HepG2 (cell line): ENCODE measurements around the gene P3H2. TPM values are rescaled to one million over a fixed set of nuclear protein-coding genes. Genes with fewer than 3 reads are reported as not detected.

ENCODE experiments used
- ATAC-seq: fragments of 200-7000 bp; cut with Tn5 transposase; 3 replicates; pipeline ENCODE4 v1.9.1; 2020; ENCODE audit warnings: mild to moderate bottlenecking, moderate library complexity
- BruUV-seq: library from RNA; stranded (reverse); fragments of 400-500 nt; replicated peaks from 2 replicates; lab custom pipeline; 2021; lab: Mats Ljungman, UMichigan
- CTCF ChIA-PET: fragments of 300-600 bp; formaldehyde crosslinking; extraction: SDS; loops from one replicate; lab custom pipeline; 2021; ENCODE audit warnings: low total read pairs, inconsistent platforms, low intra/inter-chr PET ratio; lab: Yijun Ruan, JAX
- POLR2A ChIA-PET: fragments of 350-600 bp; sonication (Branson Sonifier 250); formaldehyde crosslinking; loops from one replicate; lab custom pipeline; 2020; ENCODE audit warnings: antibody characterized with exemption, inconsistent platforms; lab: Yijun Ruan, JAX
- DNase-seq: peaks from one replicate; pipeline ENCODE4 v3.0.0-alpha.2; 2015; ENCODE audit warnings: low spot score
- FAIRE-seq: peaks from 3 replicates; lab custom pipeline; 2011; peaks lifted over from hg19 to GRCh38; lab: Jason Lieb, UNC
- H2AFZ ChIP-seq: one replicate; pipeline ENCODE4 v1.6.1; 2011; ENCODE audit warnings: low read length, inconsistent platforms
- H3K27ac ChIP-seq: fragments of 300-600 bp; 3 replicates; pipeline ENCODE4 v1.8.0; 2011; ENCODE audit warnings: mixed run types, mild to moderate bottlenecking, mixed read lengths, low read length, inconsistent platforms; ENCODE audit not compliant: insufficient read depth; ENCODE audit errors: extremely low read length
- H3K27me3 ChIP-seq, 2 experiments: fragments of 200-600 bp in 1 of 2; 2 replicates in 1 of 2; 3 replicates in 1 of 2; pipeline versions ENCODE4 v1.6.0 to v1.8.0; 2011; ENCODE audit warnings: low read length in 2 of 2, mild to moderate bottlenecking in 2 of 2, moderate library complexity in 2 of 2, inconsistent platforms in 1 of 2; ENCODE audit not compliant: insufficient read depth in 2 of 2, control insufficient read depth in 1 of 2
- H3K36me3 ChIP-seq, 2 experiments: fragments of 200-600 bp in 1 of 2; replicated peaks in 1 of 2; 2 replicates in 1 of 2; 3 replicates in 1 of 2; pipeline versions ENCODE4 v1.5.1 to v1.8.0; 2011; ENCODE audit warnings: low read length in 2 of 2, inconsistent platforms in 1 of 2; ENCODE audit not compliant: insufficient read depth in 2 of 2, control insufficient read depth in 1 of 2
- H3K4me1 ChIP-seq: 2 replicates; pipeline ENCODE4 v1.5.1; 2012; ENCODE audit warnings: low read length, inconsistent platforms; ENCODE audit not compliant: insufficient read depth
- H3K4me2 ChIP-seq: 2 replicates; pipeline ENCODE4 v1.6.0; 2011; ENCODE audit warnings: low read depth, low read length, inconsistent platforms
- H3K4me3 ChIP-seq, 3 experiments: fragments of 200-600 bp in 1 of 3; sonication (generic), shearing (Covaris generic) in 1 of 3; replicated peaks in 1 of 3; 2 replicates each; pipeline ENCODE4 v1.5.1; 2011 to 2016; ENCODE audit warnings: low read length in 3 of 3, inconsistent platforms in 2 of 3, low read depth in 2 of 3, mild to moderate bottlenecking in 2 of 3, control low read depth in 1 of 3, mixed read lengths in 1 of 3; ENCODE audit not compliant: insufficient read depth in 1 of 3
- H3K79me2 ChIP-seq: one replicate; pipeline ENCODE4 v1.6.1; 2011; ENCODE audit warnings: low read length, inconsistent platforms; ENCODE audit not compliant: insufficient read depth
- H3K9ac ChIP-seq: 2 replicates; pipeline ENCODE4 v1.6.0; 2011; ENCODE audit warnings: mild to moderate bottlenecking, low read depth, low read length, inconsistent platforms; ENCODE audit not compliant: insufficient read depth
- H3K9me3 ChIP-seq: 2 replicates; pipeline ENCODE4 v1.5.1; 2012; ENCODE audit warnings: mild to moderate bottlenecking, low read length
- H4K20me1 ChIP-seq: 2 replicates; pipeline ENCODE4 v1.6.0; 2011; ENCODE audit warnings: inconsistent platforms, mild to moderate bottlenecking, low read length, moderate library complexity; ENCODE audit not compliant: insufficient read depth
- MTF2 ChIP-seq: sonication (generic); formaldehyde crosslinking; IDR thresholded peaks from 2 replicates; pipeline ENCODE4 v1.5.0; 2020; ENCODE audit warnings: missing genetic modification reagents, borderline replicate concordance
- NONO ChIP-seq, 2 experiments: fragments of 450-650 bp in 1 of 2; sonication (generic) in 1 of 2; formaldehyde crosslinking in 1 of 2; IDR thresholded peaks in 1 of 2; conservative IDR thresholded peaks in 1 of 2; 2 replicates each; pipeline versions ENCODE4 v1.6.1 to v1.8.0; 2017 to 2022; ENCODE audit warnings: mild to moderate bottlenecking in 1 of 2, missing genetic modification reagents in 1 of 2, moderate library complexity in 1 of 2
- RNF219 ChIP-seq: sonication (generic); formaldehyde crosslinking; IDR thresholded peaks from 2 replicates; pipeline ENCODE4 v1.5.0; 2020; ENCODE audit warnings: mild to moderate bottlenecking, missing genetic modification reagents
- TRIM24 ChIP-seq: sonication (generic); formaldehyde crosslinking; IDR thresholded peaks from 2 replicates; pipeline ENCODE4 v1.8.0; 2022; ENCODE audit warnings: mild to moderate bottlenecking, missing genetic modification reagents
- ZC3H13 ChIP-seq: sonication (generic); formaldehyde crosslinking; IDR thresholded peaks from 2 replicates; pipeline ENCODE4 v1.8.1; 2023; ENCODE audit warnings: mild to moderate bottlenecking, missing genetic modification reagents, moderate library complexity
- ZFAT ChIP-seq: sonication (generic); formaldehyde crosslinking; conservative IDR thresholded peaks from 2 replicates; pipeline ENCODE4 v1.8.1; 2023; ENCODE audit warnings: missing genetic modification reagents, inconsistent platforms
- ZNF160 ChIP-seq: sonication (generic); formaldehyde crosslinking; IDR thresholded peaks from 2 replicates; pipeline ENCODE4 v1.8.0; 2022; ENCODE audit warnings: mild to moderate bottlenecking, inconsistent platforms, missing genetic modification reagents
- ZNF468 ChIP-seq: sonication (generic); formaldehyde crosslinking; IDR thresholded peaks from 2 replicates; pipeline ENCODE4 v1.8.0; 2022; ENCODE audit warnings: mild to moderate bottlenecking, moderate library complexity, missing genetic modification reagents
- ZSCAN9 ChIP-seq: IDR thresholded peaks from 2 replicates; pipeline ENCODE4 v1.6.1; 2016; ENCODE audit warnings: borderline replicate concordance
- WGBS: methylation state at CpG from one replicate; pipeline ENCODE4 v1.1.6; 2017; ENCODE audit warnings: low lambda C conversion rate; 5-methylcytosine and 5-hydroxymethylcytosine counted together
- in situ Hi-C: cut with HindIII; loops from 2 replicates; pipeline ENCODE4 v1.10.0; 2017; ENCODE audit warnings: low pct_unique_long_range_greater_than_20kb; ENCODE audit not compliant: extremely low pct_ligation_motif_present
- intact Hi-C: fragments of 100-400 bp; cut with micrococcal nuclease; formaldehyde crosslinking; loops from one replicate; pipeline ENCODE4 v1.10.0; 2022; ENCODE audit not compliant: unreplicated experiment
- polyA plus RNA-seq, 8 experiments: library from polyadenylated mRNA; depleted of rRNA in 3 of 8; stranded (reverse) in 7 of 8; unstranded in 1 of 8; fragments of >200 nt; fragmentation: Illumina TruSeq in 4 of 8; extraction: Trizol in 4 of 8; gene quantifications; 2 replicates each; pipeline versions ENCODE4 v1.2.1 to v1.2.3, GENCODE V29; 2011 to 2016; ENCODE audit warnings: low read depth in 4 of 8, missing spikeins in 1 of 8, mixed read lengths in 1 of 8; ENCODE audit not compliant: insufficient read depth in 1 of 8
- total RNA-seq, 5 experiments: library from RNA; depleted of rRNA; stranded (reverse); fragments of >200 nt; fragmentation: Illumina TruSeq; extraction: Trizol; gene quantifications; 2 replicates each; pipeline ENCODE4 v1.2.3, GENCODE V29; 2016; ENCODE audit warnings: low read depth in 1 of 5
- TF ChIP-seq, protein P1 (sequence below): sonication (generic); formaldehyde crosslinking; IDR thresholded peaks from 2 replicates; pipeline ENCODE4 v1.4.0; 2020; ENCODE audit warnings: low read depth, mild to moderate bottlenecking, missing genetic modification reagents

The P3H2 gene
- total and polyA plus RNA-seq, 2 of the 13 experiments (the other 11 are each of a cell fraction or from before 2014, with no cell fraction given) = not detected

GRCh38 chr3:190019844-190020243 lies 100.9 kb downstream of the P3H2 start:
- WGBS = 34% methylated on average over 2 of the region's 2 CpGs
- Histone ChIP-seq H3K4me1 (no peaks in the 10 kb centered on the region), H3K9ac (no peak overlapping the region), H2AFZ (no peak overlapping the region), H4K20me1 (no peaks in the 10 kb centered on the region), H3K36me3 (no peaks in the 10 kb centered on the region), H3K79me2 (no peaks in the 10 kb centered on the region), H3K27me3 (no peaks in the 10 kb centered on the region), H3K9me3 (no peaks in the 10 kb centered on the region), H3K27ac (no peak overlapping the region), H3K4me2 (no peak overlapping the region), H3K4me3 (no peak overlapping the region)
- ATAC-seq = no peak
- no peak for DNase-seq
- no peak for TF ChIP-seq ZC3H13 (CRISPR knock-in tag)
- no peak for TF ChIP-seq ZNF468 (CRISPR knock-in tag)
- TF ChIP-seq, protein P1, sequence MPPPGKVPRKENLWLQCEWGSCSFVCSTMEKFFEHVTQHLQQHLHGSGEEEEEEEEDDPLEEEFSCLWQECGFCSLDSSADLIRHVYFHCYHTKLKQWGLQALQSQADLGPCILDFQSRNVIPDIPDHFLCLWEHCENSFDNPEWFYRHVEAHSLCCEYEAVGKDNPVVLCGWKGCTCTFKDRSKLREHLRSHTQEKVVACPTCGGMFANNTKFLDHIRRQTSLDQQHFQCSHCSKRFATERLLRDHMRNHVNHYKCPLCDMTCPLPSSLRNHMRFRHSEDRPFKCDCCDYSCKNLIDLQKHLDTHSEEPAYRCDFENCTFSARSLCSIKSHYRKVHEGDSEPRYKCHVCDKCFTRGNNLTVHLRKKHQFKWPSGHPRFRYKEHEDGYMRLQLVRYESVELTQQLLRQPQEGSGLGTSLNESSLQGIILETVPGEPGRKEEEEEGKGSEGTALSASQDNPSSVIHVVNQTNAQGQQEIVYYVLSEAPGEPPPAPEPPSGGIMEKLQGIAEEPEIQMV = no peak
- no peak for TF ChIP-seq NONO (IDR thresholded peaks at IDR 0.05)
- TF ChIP-seq NONO (CRISPR knock-in tag; conservative IDR thresholded peaks at IDR 0.05) = no peak
- no peak for TF ChIP-seq ZNF160 (CRISPR knock-in tag)
- TF ChIP-seq MTF2 (CRISPR knock-in tag) = no peak
- TF ChIP-seq TRIM24 (CRISPR knock-in tag) = no peak
- no peak for TF ChIP-seq RNF219
- TF ChIP-seq ZSCAN9 (CRISPR knock-in tag) = no peak
- no peak for TF ChIP-seq ZFAT
- CTCF ChIA-PET = no interaction called here
- in situ Hi-C loops (no loop called here), intact Hi-C loops (no loop called here)
- POLR2A ChIA-PET = no interaction called here
- BruUV-seq = no TSS peak
- FAIRE-seq = no peak
